ENCODE data around the gene FAM83C.
"Not testable (repeated sequence)": the region's sequence is repeated elsewhere in the genome, so short reads cannot be mapped to it uniquely, and the experiment has no call there.

FAM83C gene

DNA sequence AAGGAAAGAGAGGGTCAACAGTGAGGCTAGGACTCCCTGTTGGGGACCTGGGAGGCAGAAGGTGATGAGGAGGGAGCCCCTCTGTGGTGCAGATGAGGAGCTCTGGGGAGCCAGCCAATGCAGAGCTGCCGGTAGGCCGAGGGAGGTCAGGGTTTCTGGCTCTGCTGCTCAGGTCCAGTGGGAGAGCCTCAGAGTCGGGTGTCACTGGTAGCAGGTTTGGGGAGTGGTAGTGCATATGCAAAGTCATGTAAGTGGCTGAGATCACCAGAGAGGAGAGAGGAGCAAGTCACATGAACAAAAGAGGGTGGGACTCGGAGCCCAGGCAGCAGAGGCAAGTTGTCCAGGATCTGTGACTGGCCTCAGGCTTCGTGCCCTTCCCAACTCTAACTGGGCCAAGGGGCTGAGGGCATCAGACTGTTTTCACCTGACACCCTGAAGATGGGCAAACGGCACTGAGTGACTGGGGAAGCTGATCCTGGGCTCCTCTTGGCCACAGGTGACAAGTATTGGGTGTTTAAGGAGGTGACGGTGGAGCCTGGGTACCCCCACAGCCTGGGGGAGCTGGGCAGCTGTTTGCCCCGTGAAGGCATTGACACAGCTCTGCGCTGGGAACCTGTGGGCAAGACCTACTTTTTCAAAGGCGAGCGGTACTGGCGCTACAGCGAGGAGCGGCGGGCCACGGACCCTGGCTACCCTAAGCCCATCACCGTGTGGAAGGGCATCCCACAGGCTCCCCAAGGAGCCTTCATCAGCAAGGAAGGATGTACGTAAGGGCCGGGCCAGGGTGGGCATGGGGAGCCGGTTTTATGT lies 20.9 kb downstream of the FAM83C start:
- TF ChIP-seq, protein P1, sequence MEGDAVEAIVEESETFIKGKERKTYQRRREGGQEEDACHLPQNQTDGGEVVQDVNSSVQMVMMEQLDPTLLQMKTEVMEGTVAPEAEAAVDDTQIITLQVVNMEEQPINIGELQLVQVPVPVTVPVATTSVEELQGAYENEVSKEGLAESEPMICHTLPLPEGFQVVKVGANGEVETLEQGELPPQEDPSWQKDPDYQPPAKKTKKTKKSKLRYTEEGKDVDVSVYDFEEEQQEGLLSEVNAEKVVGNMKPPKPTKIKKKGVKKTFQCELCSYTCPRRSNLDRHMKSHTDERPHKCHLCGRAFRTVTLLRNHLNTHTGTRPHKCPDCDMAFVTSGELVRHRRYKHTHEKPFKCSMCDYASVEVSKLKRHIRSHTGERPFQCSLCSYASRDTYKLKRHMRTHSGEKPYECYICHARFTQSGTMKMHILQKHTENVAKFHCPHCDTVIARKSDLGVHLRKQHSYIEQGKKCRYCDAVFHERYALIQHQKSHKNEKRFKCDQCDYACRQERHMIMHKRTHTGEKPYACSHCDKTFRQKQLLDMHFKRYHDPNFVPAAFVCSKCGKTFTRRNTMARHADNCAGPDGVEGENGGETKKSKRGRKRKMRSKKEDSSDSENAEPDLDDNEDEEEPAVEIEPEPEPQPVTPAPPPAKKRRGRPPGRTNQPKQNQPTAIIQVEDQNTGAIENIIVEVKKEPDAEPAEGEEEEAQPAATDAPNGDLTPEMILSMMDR (IDR thresholded peaks at IDR 0.05; ENCODE audit: control insufficient read depth, extremely low read depth, insufficient read depth): no peak
- DNase-seq (ENCODE audit: low read depth): no peak
- no peak overlapping the region for H3K4me3 ChIP-seq (ENCODE audit: low read depth, low read length)

DNA sequence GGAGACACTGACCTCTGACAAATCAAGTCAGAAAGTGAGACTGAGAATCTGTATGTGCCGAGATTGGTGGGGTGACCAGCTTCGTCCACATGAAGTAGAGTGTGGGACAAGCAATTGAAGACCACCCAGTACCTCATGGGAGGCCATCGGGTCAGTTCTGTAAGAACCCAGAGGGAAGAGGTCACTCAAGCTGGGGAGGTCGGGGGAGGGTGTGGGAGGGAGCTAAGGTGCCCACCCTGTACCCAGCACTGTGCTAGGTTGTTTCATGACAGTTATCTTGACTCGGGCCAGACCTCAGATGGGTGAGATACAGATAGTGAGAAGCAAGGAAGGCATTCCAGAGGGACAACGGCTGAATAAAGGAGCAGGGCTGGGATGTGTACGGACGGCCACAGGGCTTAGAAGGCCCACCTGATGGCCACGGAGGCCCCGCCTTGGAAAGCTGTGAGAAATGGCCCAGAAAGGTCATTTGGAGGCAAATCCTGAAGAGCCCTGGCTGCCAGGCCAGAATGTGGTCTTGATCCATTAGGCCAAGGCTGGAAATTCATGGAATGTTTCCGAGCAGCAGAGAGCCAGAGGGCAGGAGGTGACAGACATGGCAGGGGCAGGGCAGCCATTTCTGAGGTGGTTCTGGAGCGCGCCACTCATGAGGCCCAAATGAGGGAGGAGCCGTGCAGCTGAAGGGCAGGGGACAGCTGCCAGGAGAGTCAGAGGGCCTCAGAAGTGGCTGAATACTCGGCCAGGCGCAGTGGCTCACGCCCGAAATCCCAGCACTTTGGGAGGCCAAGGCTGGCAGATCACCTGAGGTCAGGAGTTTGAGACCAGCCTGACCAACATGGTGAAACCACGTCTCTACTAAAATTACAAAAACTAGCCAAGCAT lies 22.0 kb downstream of the FAM83C start:
- H3K4me3 ChIP-seq (ENCODE audit: low read depth, low read length): no peak overlapping the region
- DNase-seq (ENCODE audit: low read depth): no peak
- TF ChIP-seq, protein P1 (IDR thresholded peaks at IDR 0.05; ENCODE audit: control insufficient read depth, extremely low read depth, insufficient read depth): no peak

DNA sequence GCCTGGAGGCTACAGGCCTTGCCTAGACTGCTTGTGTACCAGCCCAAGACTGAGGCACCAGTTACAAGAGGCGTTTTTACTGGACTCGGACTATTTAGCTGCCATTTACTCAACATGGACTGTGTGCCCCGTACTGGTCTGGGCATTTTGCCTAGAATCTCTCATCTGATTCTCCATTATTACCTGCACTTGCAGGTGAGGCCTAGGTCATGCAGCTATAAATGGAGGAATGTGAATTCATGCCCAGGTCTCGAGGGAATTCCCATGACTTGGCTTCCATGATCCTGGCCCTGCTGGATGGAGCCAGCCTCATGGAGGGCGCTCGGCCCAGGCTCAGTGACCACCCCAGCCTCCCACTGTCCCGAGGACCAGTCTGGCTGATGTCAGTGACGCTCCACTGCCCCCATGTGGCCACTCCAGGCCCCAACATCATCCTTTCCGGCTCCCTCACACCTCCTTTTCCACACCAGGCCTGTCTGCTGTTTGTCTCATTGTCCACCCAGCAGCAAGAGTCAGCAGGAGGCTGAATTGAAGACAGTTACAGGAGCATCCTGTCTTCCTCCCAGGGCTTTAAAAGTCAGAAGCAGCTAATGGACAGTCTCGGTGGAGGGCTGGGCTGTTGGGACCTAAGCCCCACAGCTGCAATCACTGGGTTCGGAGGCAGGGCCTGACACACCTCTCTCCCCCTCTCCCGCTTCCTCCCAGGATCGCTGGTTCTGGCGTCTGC lies 23.0 kb downstream of the FAM83C start:
- TF ChIP-seq, protein P1 (IDR thresholded peaks at IDR 0.05; ENCODE audit: control insufficient read depth, extremely low read depth, insufficient read depth): peak; percentile 92
- DNase-seq (ENCODE audit: low read depth): peak; percentile 74
- H3K4me3 ChIP-seq (ENCODE audit: low read depth, low read length): no peak overlapping the region

DNA sequence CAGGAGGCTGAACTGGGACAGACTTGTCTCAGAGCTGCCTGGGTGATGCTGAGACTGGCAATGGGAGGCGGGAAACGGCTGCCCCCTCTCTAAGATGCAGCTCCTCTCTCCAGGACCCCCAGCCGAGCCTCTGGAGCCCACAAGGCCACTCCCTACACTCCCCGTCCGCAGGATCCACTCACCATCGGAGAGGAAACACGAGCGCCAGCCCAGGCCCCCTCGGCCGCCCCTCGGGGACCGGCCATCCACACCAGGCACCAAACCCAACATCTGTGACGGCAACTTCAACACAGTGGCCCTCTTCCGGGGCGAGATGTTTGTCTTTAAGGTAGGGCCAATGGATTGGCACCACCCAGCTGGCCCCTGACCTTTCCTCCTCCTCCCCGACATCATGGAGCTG lies 25.1 kb downstream of the FAM83C start:
- TF ChIP-seq, protein P1 (IDR thresholded peaks at IDR 0.05; ENCODE audit: control insufficient read depth, extremely low read depth, insufficient read depth): no peak
- no peak overlapping the region for H3K4me3 ChIP-seq (ENCODE audit: low read depth, low read length)
- no peak for DNase-seq (ENCODE audit: low read depth)

DNA sequence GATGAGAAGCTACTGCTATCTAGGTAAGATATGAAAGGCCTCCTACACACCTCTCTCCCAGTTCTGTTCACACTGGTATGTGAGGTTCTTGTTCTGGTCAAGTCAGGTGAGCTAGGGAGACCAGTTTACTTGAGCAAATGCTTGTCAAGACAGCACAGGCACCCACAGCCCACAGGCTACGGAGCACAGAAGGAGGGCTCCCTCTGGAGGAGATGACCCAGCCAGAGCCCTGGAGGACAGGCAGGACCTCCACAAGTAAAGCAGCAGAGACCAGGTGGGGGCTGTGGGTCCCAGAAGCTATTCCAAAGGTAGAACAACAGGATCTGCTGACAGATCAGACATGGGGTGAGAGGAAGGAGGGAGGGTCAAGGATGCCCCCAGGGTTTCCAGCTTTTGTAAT lies 27.5 kb downstream of the FAM83C start:
- no peak for DNase-seq (ENCODE audit: low read depth)
- TF ChIP-seq, protein P1 (IDR thresholded peaks at IDR 0.05; ENCODE audit: control insufficient read depth, extremely low read depth, insufficient read depth): 0 out of 2 replicates have a peak, but pooled peaks have one; percentile 14
- no peak overlapping the region for H3K4me3 ChIP-seq (ENCODE audit: low read depth, low read length)

DNA sequence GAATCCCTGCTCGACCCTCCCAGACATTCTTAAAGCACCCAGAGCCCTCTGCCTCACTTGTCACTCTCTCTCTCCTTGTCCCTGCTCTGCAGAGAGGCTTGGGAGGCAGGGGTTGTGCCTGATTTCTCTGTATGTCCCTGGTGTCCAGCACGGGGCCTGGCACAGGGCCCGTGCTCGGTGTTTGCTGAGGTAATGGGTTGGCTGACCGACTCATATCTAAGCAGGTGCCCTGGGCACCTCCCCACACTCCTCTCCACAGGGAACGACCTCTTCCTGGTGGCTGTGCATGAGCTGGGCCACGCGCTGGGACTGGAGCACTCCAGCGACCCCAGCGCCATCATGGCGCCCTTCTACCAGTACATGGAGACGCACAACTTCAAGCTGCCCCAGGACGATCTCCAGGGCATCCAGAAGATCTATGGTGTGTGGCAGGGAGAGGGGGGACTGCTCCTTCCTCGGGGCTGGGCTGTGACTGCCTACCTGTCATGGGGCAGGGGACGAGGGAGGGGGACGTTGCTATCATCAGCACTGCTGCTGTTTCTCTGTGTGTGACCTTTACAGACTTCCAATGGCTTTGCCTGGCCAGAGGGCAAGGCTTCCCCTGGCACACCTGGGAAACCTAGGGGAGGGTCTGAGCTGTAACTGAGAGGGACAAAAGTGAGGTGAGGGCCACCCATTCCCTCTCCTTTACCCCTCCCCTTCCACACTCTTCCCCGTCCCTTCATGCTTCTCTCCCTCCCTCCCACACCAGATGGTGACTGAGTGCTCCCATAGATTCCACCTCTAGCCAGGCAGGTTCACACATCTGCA lies 28.5 kb downstream of the FAM83C start:
- peak overlapping the region; percentile 8 for H3K4me3 ChIP-seq (ENCODE audit: low read depth, low read length)
- peak; percentile 82 for DNase-seq (ENCODE audit: low read depth)
- TF ChIP-seq, protein P1 (IDR thresholded peaks at IDR 0.05; ENCODE audit: control insufficient read depth, extremely low read depth, insufficient read depth): no peak

DNA sequence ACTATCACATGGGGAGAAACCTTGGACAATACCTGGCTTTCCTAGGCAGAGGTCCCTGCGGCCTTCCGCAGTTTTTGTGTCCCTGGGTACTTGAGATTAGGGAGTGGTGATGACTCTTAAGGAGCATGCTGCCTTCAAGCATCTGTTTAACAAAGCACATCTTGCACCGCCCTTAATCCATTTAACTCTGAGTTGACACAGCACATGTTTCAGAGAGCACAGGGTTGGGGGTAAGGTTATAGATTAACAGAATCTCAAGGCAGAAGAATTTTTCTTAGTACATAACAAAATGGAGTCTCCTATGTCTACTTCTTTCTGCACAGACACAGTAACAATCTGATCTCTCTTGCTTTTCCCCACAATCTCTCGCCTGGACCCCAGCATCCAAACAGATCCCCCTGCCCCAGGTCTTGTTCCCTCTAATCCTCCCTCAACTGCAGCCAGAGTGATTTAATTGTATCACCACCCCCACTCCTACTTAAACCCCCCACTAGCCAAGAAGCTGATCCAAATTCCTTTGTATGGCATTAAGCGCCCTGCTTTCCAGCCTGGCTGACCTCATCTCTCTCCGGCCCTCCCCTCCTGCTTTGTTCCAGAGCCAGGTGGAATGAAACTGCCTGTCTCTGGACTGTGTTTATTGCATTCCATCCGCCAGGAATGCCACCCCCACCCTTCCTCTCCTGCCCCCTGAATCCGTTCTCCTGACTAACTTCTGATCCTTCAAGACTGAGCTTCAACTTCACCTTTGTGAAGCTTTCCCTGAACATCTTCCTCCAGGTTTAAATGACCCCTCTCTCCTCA lies 29.3 kb downstream of the FAM83C start:
- DNase-seq (ENCODE audit: low read depth): not testable (repeated sequence)
- H3K4me3 ChIP-seq (ENCODE audit: low read depth, low read length): peak overlapping the region; percentile 8; the same call in 1 of the 2 replicates

DNA sequence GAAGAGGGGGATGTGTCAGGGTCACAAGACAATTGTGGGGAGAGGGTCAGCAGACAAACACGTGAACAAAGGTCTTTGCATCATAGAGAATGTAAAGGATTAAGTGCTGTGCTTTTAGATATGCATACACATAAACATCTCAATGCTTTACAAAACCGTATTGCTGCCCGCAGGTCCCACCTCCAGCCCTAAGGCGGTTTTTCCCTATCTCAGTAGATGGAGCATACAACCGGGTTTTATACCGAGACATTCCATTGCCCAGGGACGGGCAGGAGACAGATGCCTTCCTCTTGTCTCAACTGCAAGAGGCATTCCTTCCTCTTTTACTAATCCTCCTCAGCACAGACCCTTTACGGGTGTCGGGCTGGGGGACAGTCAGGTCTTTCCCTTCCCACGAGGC lies 29.9 kb downstream of the FAM83C start:
- DNase-seq (ENCODE audit: low read depth): not testable (repeated sequence)

More for the DNA sequence above, 29.9 kb downstream of the FAM83C start:
- H3K4me3 ChIP-seq (ENCODE audit: low read depth, low read length): not testable (repeated sequence)

All from LNCaP clone FGC (cell line).